HG02884 (cell line): ENCODE data around the gene BARX1.

Source experiments
- ATAC-seq: cut with Tn5 transposase; IDR thresholded peaks from one replicate; pipeline ENCODE4 v1.9.1; 2021; ENCODE audit warnings: mild to moderate bottlenecking, moderate library complexity; ENCODE audit not compliant: unreplicated experiment

BARX1 gene

DNA sequence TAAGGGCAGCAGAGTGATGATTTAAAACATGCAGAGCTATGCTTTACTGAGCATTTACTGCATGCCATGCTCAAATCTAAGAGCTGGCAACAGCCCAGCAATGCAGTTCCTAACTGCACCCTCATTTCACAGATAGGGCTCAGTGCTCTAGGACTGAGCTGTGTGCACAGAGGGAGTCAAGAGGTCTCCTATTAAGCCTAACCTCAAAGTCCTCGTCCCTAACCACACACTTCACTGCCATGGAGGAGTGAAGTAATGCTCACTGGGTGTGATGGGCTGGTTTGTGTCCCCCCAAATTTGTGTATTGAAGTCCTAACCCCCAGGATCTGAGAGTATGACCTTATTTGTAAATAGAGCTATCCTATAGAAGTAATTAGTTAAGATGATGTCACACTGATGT is 25.9 kb downstream of the BARX1 start:
- ATAC-seq, result no peak

DNA sequence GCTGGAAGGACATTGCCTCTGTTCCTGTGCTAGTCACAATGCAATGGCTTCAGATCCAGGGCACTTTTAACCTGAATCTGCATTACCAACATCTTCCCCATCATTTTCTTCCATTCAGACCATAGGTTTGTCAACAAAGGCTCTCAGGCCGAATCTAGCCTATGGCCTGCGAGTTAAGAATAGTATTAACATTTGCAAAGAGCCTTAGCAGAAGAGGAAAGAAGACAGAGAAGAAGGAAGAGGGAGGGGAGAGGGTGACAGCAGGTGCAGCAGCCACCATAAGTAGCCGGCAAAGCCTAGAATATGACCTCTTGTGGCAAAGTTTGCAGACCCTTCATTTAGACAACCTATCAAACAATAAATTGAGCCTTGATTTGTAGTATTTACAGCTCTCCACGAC is 32.6 kb downstream of the BARX1 start:
- ATAC-seq, result no peak

DNA sequence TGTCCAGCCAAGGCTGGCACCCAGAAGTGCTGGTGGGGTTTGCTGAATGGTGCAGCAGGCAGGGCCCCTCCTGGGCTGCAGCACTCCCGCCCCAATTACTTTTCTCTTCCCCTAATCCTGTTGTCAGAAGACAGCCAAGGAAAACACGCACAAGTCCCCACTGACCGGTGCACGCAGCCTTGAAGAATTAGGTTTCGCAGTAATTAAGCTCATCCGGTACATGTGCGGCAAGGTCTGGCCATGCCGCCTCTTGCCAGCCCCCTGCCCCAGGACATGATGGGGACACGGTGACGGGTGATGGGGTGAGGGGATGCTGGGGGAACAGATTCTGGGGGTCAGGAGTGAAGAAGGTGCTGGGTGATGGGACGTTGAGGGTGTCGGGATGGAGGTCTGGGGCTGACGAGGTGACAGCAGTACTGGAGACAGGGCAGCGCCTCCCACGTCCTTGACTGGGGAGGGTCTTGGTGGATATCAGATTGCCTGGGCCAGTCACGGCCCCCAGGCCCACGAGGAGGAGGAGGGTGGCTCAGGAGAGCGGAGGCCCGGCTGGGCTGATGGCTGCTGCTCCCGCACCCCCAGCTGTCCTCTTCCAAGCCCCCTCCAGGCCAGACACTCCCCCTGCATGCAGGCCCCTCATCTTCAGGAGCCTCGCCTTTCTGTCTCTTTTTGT is 34.9 kb downstream of the BARX1 start:
- ATAC-seq, result no peak

DNA sequence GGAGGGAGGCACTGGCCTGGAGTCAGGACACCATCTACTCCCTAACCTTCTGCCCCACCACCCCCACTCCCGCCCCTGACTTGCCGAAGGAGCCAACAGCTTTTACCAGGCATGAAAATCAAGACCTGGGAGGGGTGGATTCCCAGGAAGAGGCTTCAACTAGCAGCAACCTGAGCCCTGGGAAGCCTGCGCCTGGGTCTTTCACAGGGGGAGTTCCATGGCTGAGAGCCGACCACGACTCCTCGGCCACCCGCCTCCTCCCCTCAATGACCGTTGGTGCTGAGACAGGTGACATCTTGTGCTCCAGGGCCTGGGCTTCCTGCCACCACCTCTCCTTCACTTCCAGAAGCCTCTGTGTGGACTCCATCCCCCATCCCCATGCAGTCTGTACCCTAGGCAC is 37.1 kb downstream of the BARX1 start:
- ATAC-seq, result no peak

DNA sequence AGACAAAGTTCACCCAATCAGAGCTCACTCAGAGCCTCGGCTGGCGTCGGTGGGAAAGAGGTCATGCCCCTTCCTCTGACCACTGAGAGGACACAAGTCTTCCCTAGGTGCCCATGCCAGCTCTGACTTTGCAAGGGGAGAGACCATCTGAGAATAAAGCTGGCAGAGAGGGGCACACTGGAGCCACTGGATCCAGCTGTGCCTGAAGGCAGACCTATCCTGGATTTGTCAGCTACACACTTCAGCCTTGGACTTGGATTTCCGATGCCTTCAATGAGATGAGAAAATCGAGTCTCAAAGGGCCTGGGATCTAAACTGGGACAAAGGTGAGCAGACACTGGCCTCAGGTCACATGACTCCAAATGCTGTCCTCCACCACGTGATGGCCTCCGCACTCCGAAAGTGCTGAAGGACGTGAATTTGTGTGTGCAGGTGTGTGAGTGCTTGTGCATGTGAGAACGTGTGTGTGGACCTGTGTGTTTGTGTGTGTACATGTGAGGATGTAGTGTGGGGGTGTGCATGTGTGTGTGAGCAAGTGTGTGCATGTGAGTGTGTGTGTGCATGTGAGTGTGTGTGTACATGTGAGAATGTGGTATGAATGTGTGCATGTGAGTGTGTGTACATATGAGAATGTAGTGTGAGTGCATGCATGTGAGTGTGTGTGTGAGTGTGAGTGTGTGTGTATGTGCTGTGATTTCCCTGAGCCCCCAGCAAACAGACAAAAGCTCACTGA is 37.9 kb downstream of the BARX1 start:
- ATAC-seq, result no peak

DNA sequence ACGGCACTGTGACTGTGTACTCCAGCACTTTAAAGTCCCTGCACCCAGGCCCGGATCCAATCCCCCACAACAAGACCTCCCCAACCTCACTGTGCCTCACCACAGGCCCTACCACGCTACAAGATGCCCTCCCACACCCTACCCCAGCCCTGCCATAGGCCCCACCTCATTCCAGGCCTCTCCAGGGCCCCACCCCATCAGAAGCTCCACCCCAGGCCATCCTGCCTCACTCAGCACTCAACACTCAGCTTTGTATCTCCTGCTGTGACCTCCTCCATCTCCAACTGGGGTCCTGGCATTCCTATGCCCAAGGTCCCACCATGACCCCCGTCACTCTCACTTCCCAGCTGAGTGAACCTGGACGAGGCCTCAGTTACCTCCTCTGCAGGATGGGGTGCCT is 38.8 kb downstream of the BARX1 start:
- ATAC-seq, result no peak

DNA sequence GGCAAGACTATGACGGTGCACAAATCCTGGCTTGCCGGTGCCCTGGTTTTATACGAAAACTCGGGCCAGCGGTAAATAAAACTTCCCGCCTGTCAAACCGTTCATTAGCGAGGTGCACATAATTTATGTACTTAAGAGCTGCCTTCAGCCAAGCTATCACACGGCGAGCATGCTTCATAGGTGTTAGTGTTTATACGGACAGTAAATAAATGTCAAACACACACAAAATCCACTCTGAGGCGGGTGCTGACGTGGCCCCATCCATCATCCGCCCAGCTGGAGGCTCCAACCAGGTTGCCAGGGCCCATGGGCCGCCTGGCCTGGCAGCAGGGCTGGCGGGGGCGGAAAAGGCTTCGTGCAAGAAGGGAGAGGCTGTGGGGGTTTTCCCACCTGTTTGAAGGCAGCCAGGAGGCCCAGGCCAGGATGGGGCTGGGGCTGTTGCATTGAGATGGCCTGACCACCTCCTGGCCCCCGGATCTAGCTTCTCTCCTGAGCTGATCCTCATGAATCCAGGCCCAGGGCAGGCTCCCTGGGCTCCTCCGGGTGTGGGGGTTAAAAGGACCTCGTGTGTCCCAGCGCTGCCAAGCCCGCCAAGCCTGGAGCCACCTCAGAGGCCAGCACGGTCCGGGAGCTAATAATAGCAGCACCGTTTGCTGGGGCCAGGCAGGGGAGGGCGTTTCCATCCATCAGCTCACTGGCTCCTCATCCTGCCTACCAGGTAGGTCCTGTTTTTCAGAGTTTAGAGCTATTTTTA is 43.2 kb downstream of the BARX1 start:
- ATAC-seq, result no peak

DNA sequence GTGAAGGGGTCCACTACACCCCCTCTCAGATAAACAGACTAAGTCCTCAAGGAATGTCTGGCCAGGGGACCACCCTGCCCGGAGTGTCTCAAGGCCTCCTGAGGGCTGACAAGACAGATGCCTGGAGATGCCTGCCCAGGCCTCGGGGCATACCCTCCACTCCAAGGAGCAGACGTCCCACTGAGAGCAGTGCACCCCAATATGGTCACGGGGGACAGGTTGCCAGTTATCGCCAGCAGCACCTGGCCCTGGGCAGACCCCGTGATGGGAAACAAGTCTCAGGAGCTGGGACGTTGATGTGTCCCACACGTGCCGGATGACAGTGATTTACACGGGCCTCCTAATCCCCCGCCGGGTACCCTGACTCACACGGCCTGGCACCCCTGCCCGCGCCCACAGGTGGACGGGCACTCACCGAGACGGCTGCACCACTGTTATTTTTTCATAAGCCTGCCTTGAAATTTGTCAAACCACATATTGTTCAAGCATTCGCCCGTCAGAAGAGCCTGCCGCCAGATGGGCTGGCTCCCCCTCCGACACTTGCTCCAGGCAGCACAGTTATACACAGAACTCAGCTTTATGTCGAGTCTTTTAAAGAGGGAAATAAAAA is 43.9 kb downstream of the BARX1 start:
- no peak for ATAC-seq

DNA sequence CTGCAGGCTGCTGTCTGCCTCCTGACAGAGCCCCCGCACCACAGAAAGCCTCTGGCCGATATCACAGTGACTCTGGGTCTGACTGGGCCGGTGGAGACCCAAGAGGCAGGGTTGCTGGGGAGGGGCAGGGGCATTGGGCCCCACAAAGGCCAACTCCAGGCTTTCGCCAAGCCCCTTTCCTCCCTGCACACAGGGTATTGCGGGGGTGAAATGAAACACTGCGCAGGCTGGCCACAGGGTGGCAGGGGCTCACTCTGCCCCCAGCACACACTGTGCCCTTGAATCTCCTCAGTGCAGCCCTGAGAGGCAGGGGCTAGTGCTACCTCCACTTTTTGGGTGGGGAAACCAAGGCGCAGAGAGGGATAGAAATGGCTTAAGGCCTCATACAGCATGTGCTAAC is 44.6 kb downstream of the BARX1 start:
- ATAC-seq, result no peak

DNA sequence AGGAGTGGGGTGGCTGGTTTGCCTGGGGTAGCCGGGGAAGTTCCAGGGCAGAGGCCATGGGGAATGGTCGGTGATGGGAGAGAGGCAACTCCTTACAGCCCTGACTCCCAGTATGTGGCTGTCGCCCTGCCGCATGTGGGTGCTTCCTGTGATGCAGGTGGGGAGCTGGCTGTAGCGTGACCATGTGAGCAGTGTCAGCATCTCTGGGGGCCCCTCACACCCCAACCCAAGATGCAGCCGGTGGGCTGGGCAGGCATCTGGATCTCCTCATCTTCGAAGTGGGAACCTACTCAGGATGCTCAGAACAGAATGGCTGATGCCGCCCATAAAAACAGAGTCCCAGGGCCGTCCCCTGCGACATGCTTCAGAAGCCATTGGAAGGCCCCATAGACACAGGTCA is 45.0 kb downstream of the BARX1 start:
- ATAC-seq, result no peak

DNA sequence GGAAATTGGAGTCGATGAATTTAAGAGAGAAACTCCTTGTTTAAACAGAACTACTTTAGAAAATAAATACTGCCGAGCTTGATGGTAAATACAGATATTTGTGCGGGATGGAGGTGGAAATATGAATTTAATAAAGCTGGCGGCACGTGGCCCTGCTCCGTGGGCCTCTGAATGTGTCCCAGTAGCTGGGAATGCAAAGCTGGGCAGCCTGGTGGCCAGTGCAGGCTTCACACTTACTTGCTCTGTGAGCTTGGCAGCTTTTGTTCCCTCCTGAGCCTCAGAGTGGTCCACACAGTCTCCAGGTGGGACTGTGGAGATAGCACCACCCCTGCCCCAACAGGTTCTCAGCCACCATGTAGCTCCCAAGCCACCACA is 45.9 kb downstream of the BARX1 start:
- no peak for ATAC-seq

DNA sequence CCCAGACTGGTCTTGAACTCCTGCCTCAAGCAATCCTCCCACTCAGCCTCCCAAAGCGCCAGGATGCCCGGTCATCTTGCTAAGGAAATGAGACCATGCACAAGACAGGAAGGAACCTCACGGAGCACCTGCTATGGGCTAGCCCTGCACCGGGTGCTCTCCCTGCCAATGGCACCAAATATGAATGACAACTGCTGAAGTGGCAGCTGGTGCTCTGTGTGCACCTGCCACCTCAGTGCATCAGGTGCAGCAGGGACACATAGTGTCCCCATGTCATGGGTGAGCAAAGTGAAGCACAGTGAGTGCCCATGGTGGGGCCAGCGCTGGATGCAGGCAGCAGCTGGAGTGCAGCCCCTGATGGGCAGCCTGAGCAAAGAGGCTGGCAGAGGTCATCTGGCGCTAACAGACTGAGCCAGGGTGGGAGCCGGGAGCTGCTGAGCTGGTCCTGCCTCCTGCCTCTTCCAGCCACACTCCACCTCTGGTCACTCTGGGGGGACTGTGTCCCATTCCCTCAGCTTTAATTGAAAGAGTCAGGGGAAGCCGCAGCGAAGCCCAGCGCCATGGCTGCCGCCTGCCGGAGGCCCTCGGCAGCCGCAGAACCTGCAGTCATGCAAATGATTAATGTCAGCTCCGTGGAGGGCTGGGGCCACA is 46.4 kb downstream of the BARX1 start:
- ATAC-seq, result no peak

DNA sequence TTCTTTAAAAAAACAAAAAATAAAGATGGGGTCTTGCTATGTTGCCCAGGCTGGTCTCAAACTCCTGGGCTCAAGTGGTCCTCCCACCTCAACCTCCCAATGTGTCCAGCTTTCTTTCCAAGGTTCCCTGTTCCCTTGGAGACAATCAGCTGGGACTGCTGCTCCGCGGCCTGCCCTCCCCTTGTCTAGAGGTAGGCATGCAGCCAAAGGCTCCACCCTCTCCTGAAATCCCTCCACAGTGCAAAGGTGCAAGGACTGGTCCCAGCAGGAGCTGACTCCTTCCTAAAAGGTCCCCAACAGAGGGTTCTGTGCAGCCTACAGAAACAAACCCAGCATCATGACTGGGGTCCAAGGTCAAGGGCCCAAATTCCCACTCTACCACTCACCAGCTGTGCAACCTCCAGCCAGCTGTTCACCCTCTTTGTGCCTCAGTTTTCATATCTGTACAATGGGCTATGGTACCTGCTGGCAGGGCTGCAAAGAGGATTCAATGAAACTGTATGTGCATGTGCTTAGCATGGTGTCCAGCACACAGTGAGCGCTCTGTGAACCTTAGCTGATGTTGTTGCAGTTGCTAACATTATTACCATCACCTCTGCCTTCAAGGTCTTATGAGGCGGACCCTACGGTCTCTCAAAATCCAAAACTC is 47.5 kb downstream of the BARX1 start:
- ATAC-seq, result no peak

DNA sequence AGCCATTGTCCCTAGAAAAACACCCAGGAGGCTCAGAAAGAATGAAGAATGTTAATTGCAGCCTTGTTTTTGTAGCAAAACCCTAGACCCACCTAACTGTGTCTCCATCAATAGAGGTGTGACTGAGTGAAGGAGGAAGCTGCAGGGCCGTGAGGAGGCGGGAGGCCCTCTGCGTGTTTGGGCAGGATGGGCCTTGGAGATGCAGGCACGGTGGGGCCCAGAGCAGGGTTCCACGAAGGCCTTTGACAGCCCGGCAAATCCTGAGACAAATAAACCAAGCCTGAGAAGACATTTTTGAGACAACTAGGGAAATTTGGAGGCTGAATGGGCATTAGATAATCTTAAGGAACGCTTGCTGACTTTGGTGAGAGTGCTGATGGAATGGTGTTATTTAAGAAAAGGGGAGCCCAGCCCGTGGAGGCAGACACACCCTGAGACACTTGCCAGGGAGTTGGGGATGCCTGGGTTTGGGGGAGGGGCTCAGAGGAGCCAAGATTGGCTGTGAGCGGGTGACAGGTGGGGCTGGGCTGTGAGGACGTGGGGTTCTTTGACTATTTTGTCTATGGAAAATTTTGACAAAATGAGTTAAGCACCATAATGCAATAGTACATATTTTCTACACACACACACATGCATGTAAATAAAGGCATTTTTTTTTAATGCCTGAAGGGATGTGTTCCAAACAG is 48.8 kb downstream of the BARX1 start:
- no peak for ATAC-seq

DNA sequence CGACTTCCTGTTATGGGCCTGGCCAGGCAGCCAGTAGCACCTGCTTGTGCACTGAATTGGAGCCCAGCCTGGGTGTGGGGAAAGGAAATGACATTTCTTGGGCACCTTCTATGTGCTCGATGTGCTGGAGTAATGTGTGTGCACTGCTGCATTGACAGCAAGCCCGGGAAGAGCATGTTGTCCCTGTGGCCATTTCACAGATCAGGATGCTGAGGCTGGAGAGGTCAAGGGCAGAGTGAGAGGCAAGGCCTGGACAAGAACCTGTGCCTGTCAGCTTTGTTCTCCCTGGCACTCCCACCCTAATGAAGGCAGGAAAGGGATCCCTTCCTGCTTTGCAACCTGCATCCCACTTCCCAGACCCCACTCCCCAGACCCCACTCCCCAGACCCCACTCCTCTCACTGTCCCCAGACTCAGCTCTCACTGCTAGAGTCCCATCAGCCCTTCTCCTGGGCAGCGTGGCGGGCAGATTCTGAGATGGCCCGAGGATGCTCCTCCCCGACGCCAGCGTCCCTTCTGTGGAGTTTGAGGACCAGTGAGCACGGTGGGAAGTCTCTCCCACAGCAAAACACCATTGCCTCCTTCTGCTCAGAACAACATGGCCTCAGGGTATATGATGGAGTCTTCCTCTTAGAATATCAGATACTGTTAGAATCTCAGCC is 49.6 kb downstream of the BARX1 start:
- no peak for ATAC-seq

DNA sequence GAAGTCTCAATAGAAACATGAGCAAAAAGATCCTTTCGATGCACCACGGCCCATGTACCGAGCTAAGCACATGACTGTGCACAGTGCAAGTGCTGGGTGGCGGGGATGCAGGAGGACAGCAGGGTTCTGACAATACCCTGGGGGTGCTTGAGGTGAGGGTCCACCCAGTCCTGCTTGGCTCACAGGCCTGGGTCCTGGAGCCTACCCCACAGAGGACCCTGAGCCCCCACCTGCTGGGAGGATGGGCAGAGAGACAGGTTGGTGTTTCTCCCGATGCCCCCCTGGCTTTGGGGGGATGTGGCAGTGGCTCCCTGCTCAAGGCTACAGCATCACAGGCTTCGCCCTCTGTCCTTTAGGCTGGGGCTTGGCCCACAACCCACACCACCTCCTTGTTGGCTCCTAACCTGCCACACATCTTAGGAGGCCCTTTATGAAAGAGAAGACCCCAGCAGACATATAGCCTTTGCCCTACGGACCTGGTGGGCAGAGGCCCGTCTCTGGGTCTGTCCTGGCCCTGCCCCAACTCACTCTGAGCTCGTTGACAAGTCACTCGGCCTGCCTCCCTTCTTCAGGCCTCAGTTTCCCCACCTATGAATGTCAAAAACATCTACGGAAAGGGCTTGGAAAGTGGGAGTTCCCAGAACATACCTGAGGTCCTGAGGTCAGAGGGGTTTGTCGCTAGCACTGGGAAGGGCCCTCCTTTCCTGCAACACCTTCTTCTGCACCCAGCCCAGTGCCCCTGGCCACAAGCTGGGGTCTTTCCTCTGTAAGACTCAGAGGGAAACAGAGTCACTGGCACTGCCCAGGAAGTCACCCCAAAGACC is 50.3 kb downstream of the BARX1 start:
- ATAC-seq, result no peak

DNA sequence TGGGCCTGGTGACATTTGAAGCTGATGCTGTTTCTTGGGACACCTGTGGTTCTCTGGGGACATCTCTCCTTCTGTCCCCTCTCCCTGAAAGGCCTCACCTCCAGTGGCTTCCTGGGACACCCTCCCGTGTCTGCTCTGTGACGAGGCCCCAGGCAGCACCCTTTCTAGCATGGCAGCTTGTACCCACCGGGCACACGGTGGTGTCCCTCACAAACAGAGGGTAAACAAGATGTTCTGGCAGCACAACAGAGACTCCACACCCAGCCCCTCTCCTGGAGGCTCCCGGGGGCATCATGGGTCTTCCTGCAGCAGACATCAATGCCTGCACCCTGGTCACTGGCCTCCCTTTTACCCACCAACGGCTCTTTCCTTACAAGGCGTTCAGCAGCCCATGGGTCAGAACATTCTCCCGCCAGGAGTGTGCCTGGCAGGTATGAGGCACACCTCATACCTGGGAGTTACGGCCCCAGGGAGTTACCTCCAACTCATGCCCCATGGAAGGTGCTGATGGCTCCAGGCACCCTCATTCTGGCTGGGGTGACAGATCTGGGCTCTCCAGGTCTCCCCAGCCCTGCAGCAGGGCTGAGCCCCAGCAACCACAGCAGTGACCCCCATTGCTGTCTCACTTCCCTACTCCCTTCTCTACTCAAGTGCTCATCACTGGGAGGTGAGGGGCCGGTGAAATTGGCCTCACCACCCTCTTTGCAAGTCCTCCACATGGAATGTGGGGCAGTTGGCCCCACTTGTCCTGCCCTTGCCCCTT is 51.1 kb downstream of the BARX1 start:
- ATAC-seq, result no peak
